Measurements from ENCODE around the gene PER1. TPM values are rescaled to one million over a fixed set of nuclear protein-coding genes. Genes with fewer than 3 reads are reported as not detected.

The PER1 gene
- total and polyA plus RNA-seq, 9 of the 15 experiments (the other 6 are each of a cell fraction or from before 2014, with no cell fraction given) = 0.13 to 26.0 (median 3.4) TPM

DNA sequence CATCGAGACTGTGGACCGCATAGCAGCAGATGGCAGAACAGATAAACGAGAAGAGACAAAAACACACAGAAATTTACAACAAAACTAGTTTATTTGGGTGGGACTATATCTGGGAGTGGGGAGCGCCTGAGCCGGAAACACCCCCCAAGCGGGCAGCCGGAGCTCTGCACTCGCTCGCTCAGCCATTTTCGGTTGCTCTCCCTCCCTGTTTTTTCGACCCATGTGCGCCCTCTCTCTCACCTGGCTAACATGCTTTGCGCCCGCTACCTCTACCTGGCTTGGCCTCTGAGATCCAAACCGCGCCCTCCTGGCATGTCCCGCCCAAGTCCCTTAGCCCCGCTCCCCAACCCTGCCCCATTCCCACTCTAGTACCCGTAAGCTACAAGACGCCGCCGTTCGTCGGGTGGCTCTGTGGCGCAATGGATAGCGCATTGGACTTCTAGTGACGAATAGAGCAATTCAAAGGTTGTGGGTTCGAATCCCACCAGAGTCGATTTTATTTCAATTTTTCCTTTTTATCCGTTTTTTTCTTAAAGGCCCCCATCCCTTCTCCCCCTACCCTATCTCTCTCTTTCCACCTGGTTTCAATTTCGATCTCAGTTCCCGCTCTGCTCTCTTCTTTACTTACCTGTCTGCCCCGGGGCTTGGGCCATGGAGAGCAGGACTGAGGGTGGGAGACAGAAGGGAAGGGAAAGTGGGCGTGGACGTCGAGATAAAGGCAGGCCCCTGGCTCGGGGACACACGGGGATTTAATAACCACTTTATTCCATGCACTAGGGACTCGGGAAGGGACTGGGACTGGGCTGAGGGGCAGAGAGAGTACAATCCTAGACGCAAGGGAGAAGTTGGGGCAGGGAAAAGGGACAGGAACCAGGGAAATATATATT, 31.4 kb downstream of the PER1 start:
- whole genome bisulfite sequencing (ENCODE audit: insufficient coverage, low coverage, missing lambda C conversion rate) = under 1% methylated on average over 30 of the region's 40 CpGs
- Histone ChIP-seq H3K9me1 (ENCODE audit: control insufficient read depth, insufficient read depth, low read length) (no peaks in the 10 kb centered on the region), H3K27ac (ENCODE audit: extremely low read depth, low read depth, low read length) (peak overlapping the region; percentile 86), H3K4me1 (replicated peaks in 1 of 2; ENCODE audit: control insufficient read depth in 2 of 2, insufficient read depth in 2 of 2, low read length in 2 of 2) (peaks cover 30 to 60% of the 10 kb centered on the region in 2 experiments), H3K27me3 (ENCODE audit: control insufficient read depth in 2 of 2, insufficient read depth in 2 of 2, low read length in 2 of 2) (peaks cover 3 to 31% of the 10 kb centered on the region in 2 experiments; a peak in 3 of 5 replicates), H3K36me3 (ENCODE audit: control insufficient read depth, insufficient read depth, low read length) (no peaks in the 10 kb centered on the region), H2AFZ (ENCODE audit: low read depth, low read length) (peak overlapping the region; percentile 87), H3K4me2 (ENCODE audit: insufficient read depth, low read length) (peak overlapping the region; percentile 85), H3K4me3 (peak overlapping the region; percentile 65), H4K20me1 (replicated peaks; ENCODE audit: control insufficient read depth, insufficient read depth, low read length) (peaks cover 8% of the 10 kb centered on the region; the same call in 1 of the 2 replicates), H3K9me3 (replicated peaks; ENCODE audit: control insufficient read depth, insufficient read depth, low read depth, low read length) (no peaks in the 10 kb centered on the region), H3K9ac (ENCODE audit: insufficient read depth in 1 of 2, low read depth in 2 of 2, low read length in 2 of 2) (peak overlapping the region; percentile 81 to 95), H3K79me2 (ENCODE audit: control insufficient read depth, insufficient read depth, low read length) (no peaks in the 10 kb centered on the region)
- DNase-seq (ENCODE audit: extremely low read depth in 1 of 4, low spot score in 3 of 4) = peak; percentile 56 to 81 (median 66)
- ChIA-PET POLR2A (interaction anchor here (0.6 to 1.6 kb wide), 8 partner anchors 19 to 101 kb away, joined by 3 to 9 read pairs (median 4); no protein-coding TSS in a partner anchor), CTCF (ENCODE audit: low intra/inter-chr PET ratio) (interaction anchor here (0.7 kb wide), 2 partner anchors 18 to 257 kb away, joined by 3 read pairs; no protein-coding TSS in a partner anchor)
- in situ Hi-C loops (cut with MboI) (loop anchor here (5.0 kb wide), 2 partner anchors 102 to 182 kb away; no protein-coding TSS in a partner anchor), intact Hi-C loops (cut with micrococcal nuclease) (loop anchor here (1.0 to 10.0 kb wide), 7 partner anchors 18 to 286 kb away; partner anchors contain the start of gene KDM6B)
- FAIRE-seq = no peak
- peak; percentile 22 for ATAC-seq
- no TSS peak for BruUV-seq (replicated peaks)
- TF ChIP-seq BCOR (IDR thresholded peaks at IDR 0.05) (peak; percentile 71), ZNF384 (IDR thresholded peaks at IDR 0.05; ENCODE audit: low read depth, low read length) (peak; percentile 4; the same call in 1 of the 2 replicates), FIP1L1 (IDR thresholded peaks at IDR 0.05; ENCODE audit: low read depth, low read length, poor library complexity, severe bottlenecking) (no peak), BRF1 (IDR thresholded peaks at IDR 0.05; ENCODE audit: borderline replicate concordance, extremely low read depth, insufficient read length) (peak; percentile 6), GABPA (tag; conservative IDR thresholded peaks at IDR 0.05; ENCODE audit: low read depth) (peak; percentile 58), HBP1 (CRISPR knock-in tag; IDR thresholded peaks at IDR 0.05) (0 out of 2 replicates have a peak, but pooled peaks have one; percentile 36), ZNF121 (CRISPR knock-in tag; conservative IDR thresholded peaks at IDR 0.05) (no peak), ZNF589 (CRISPR knock-in tag; IDR thresholded peaks at IDR 0.05; ENCODE audit: low read depth) (no peak), ZNF3 (CRISPR knock-in tag; IDR thresholded peaks at IDR 0.05) (no peak), NBN (IDR thresholded peaks at IDR 0.05; ENCODE audit: low read depth) (0 out of 2 replicates have a peak, but pooled peaks have one; percentile 59)
- TF ChIP-seq, protein P1, sequence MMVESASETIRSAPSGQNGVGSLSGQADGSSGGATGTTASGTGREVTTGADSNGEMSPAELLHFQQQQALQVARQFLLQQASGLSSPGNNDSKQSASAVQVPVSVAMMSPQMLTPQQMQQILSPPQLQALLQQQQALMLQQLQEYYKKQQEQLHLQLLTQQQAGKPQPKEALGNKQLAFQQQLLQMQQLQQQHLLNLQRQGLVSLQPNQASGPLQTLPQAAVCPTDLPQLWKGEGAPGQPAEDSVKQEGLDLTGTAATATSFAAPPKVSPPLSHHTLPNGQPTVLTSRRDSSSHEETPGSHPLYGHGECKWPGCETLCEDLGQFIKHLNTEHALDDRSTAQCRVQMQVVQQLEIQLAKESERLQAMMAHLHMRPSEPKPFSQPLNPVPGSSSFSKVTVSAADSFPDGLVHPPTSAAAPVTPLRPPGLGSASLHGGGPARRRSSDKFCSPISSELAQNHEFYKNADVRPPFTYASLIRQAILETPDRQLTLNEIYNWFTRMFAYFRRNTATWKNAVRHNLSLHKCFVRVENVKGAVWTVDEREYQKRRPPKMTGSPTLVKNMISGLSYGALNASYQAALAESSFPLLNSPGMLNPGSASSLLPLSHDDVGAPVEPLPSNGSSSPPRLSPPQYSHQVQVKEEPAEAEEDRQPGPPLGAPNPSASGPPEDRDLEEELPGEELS (CRISPR knock-in tag; IDR thresholded peaks at IDR 0.05; ENCODE audit: borderline replicate concordance) = no peak
- TF ChIP-seq, protein P2, sequence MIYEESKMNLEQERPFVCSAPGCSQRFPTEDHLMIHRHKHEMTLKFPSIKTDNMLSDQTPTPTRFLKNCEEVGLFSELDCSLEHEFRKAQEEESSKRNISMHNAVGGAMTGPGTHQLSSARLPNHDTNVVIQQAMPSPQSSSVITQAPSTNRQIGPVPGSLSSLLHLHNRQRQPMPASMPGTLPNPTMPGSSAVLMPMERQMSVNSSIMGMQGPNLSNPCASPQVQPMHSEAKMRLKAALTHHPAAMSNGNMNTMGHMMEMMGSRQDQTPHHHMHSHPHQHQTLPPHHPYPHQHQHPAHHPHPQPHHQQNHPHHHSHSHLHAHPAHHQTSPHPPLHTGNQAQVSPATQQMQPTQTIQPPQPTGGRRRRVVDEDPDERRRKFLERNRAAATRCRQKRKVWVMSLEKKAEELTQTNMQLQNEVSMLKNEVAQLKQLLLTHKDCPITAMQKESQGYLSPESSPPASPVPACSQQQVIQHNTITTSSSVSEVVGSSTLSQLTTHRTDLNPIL (CRISPR knock-in tag; IDR thresholded peaks at IDR 0.05) = no peak
- TF ChIP-seq, protein P3, sequence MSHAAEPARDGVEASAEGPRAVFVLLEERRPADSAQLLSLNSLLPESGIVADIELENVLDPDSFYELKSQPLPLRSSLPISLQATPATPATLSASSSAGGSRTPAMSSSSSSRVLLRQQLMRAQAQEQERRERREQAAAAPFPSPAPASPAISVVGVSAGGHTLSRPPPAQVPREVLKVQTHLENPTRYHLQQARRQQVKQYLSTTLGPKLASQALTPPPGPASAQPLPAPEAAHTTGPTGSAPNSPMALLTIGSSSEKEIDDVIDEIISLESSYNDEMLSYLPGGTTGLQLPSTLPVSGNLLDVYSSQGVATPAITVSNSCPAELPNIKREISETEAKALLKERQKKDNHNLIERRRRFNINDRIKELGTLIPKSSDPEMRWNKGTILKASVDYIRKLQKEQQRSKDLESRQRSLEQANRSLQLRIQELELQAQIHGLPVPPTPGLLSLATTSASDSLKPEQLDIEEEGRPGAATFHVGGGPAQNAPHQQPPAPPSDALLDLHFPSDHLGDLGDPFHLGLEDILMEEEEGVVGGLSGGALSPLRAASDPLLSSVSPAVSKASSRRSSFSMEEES (CRISPR knock-in tag; IDR thresholded peaks at IDR 0.05) = no peak

Data from K562 (cell line).